Measurements from ENCODE around the gene BRF1.
"Not testable (repeated sequence)": the region's sequence is repeated elsewhere in the genome, so short reads cannot be mapped to it uniquely, and the experiment has no call there.

The BRF1 gene, protein sequence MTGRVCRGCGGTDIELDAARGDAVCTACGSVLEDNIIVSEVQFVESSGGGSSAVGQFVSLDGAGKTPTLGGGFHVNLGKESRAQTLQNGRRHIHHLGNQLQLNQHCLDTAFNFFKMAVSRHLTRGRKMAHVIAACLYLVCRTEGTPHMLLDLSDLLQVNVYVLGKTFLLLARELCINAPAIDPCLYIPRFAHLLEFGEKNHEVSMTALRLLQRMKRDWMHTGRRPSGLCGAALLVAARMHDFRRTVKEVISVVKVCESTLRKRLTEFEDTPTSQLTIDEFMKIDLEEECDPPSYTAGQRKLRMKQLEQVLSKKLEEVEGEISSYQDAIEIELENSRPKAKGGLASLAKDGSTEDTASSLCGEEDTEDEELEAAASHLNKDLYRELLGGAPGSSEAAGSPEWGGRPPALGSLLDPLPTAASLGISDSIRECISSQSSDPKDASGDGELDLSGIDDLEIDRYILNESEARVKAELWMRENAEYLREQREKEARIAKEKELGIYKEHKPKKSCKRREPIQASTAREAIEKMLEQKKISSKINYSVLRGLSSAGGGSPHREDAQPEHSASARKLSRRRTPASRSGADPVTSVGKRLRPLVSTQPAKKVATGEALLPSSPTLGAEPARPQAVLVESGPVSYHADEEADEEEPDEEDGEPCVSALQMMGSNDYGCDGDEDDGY

DNA sequence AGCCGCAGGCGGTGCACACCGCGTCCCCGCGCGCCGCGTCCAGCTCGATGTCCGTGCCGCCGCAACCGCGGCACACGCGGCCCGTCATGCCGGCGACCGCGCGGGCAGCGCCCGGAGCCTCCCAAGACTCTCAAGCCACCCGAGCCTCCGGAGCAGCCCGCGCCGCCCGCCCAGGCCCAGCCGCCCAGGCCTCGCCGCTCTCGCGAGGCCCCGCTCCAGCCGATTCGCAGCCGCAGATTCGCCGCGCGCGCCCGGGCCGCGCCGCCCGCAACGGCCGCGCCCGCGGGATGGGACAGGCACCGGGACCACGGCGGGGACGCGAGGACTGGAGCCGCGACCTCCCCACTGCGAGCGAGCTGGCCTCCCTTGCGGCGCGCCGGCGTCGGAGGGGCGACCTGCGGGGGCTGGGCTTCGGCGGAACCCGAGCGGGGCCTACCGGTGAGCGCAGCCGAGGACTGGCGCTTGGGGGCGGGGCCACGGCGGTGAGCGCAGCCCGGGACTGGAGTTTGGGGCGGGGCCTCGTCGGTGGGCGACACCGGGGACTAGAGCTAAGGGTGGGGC lies at the start of gene BRF1:
Gene BRF1 (minus strand): TSS at position 460 of the 561 bp plus-strand sequence. CDS start 372 bp downstream, at position 88.
- peak; percentile 93 for DNase-seq (ENCODE audit: low spot score)

DNA sequence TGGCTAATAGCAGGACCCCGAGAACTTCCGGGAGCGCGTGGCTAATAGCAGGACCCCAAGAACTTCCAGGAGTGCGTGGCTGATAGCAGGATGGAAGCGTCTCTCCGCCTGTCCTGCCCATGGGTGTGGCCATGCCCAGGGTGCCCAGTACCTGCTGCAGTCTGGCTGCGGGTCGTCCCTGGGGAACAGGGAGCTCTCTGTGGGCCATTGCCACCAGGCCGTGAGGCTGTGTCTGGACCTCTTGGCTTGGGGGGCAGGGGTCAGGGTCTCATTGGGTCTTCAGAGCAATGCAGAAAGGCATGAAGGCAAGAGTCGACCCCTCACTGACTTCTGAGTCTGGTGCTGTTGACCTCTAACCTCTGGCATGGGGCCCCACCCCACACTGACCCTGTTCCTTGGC lies 49.2 kb upstream of the BRF1 start:
- DNase-seq (ENCODE audit: low spot score), result no peak

DNA sequence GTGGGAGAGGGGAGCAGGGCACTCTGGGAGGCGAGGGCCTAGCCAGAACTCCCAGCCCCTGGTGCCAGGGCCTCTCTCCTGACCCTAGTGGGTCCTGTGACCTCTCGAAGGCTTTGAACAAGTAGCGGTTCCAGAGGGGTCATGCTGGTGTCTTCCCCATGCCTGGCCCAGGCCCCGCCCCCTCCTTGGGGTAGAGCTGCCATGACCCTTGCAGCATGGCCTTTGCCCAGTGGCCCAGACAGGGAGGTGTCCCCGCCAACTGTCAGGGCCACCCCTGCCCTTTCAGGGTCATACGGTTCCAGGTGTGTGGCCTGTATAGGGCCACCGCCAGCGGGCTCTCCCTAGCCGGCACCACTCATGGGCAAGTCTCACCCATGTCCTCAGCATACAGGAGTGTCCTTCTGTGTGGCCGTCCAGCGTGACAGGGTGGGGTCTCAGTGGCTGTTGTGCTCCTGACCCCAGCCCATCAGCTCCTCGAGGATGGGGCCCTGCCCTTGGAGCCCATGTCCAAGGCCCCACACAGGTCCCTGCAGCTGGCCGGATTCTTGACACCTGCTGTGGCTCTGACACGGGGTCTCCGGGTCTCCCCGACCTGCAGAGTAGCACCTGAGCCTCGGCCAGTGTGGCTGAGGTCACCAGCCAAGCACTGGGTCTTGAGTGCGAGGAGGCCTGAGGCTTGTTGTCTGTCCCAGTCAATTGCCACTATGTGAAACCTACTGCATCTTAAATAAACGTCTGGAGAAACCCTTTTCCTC lies 48.3 kb upstream of the BRF1 start:
- DNase-seq (ENCODE audit: low spot score), result no peak

- DNase-seq (ENCODE audit: low spot score), result no peak
These were observed 47.6 kb upstream of the BRF1 start for GRCh38 chr14:105348169-105348944.

DNA sequence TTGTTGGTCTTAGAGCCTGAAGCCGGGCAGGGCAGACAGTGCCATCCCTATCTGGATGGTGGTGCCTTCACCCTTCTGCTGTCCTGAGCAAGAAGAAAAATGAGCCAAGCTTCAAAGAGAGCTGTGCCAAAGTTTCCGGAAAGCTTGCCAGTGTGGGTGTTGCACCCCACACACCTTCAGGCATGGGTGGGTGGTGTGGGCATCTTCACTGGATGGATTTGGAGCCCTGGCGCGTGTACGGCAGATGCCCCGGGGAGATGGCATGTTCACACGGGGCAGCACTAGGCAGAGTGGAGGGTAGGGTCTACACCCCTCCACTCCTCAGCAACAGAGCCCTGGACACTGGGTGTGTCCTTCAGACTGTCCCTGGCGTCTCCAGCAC lies 46.8 kb upstream of the BRF1 start:
- DNase-seq (ENCODE audit: low spot score), result no peak

- DNase-seq (ENCODE audit: low spot score), result no peak
These were observed 46.2 kb upstream of the BRF1 start for GRCh38 chr14:105346876-105347586.

DNA sequence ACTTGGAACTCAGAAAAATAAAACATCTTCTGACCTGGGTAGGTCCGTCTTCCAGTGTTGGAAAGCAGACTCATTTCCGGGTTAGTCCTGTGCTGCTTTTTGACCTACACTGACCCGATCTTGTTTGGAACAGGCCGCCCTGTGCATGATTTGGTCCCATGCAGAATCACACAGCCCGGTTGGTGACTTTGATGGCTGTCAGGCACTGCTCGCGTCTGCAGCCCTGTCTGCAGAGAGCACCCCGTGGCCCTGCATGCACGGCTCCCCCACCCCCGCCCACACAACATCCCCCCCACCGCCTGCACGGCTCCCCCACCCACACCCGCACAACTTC lies 45.4 kb upstream of the BRF1 start:
- no peak for DNase-seq (ENCODE audit: low spot score)

DNA sequence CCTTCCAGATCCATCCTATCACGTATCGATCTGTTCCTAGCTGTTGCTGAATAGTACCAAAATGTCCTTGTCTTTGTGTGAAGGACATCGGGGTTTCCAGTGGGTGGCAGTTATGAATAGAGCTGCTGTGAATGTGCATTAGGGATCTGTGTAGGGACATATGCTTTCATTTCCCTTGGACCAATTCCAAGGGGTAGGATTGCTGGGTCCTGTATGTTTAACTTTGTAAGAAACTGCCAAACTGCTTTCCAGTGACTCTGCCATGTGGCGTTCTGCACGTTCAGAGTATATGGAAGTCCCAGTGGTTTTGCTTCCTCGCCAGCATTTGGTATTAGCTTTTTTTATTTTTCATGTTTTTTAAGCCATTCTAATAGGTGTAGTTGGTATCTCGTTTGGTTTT lies 42.4 kb upstream of the BRF1 start:
- DNase-seq (ENCODE audit: low spot score), result no peak

- DNase-seq (ENCODE audit: low spot score), result no peak
These were observed 40.3 kb upstream of the BRF1 start for GRCh38 chr14:105340821-105341733.

- DNase-seq (ENCODE audit: low spot score), result no peak
These were observed 37.4 kb upstream of the BRF1 start for GRCh38 chr14:105337966-105338741.

DNA sequence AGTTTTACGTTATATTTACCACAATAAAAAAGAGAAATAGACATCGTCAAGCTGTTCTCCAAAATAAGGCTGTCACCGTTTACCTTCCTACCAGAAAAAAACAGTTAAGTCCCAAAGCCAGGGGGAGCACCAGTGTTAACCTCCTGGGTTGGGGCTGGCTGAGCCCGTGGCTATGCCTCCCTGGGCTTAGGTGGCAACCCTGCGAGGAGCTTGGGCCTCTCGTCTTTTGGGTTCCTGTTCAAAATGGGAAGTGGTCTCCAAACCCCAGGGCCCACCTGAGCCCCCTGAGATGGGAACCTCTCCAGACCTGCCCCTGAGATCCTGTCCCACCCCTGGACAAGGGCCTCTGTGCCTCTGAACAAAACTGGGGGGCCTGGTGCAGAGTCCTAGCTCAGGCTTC lies 36.6 kb upstream of the BRF1 start:
- no peak for DNase-seq (ENCODE audit: low spot score)

- no peak for DNase-seq (ENCODE audit: low spot score)
These were observed 35.9 kb upstream of the BRF1 start for GRCh38 chr14:105336477-105337287.

- DNase-seq (ENCODE audit: low spot score), result no peak
These were observed 35.1 kb upstream of the BRF1 start for GRCh38 chr14:105335735-105336476.

- not testable (repeated sequence) for DNase-seq (ENCODE audit: low spot score)
These were observed 34.4 kb upstream of the BRF1 start for GRCh38 chr14:105335231-105335542.

- no peak for DNase-seq (ENCODE audit: low spot score)
These were observed 33.8 kb upstream of the BRF1 start for GRCh38 chr14:105334383-105335230.

DNA sequence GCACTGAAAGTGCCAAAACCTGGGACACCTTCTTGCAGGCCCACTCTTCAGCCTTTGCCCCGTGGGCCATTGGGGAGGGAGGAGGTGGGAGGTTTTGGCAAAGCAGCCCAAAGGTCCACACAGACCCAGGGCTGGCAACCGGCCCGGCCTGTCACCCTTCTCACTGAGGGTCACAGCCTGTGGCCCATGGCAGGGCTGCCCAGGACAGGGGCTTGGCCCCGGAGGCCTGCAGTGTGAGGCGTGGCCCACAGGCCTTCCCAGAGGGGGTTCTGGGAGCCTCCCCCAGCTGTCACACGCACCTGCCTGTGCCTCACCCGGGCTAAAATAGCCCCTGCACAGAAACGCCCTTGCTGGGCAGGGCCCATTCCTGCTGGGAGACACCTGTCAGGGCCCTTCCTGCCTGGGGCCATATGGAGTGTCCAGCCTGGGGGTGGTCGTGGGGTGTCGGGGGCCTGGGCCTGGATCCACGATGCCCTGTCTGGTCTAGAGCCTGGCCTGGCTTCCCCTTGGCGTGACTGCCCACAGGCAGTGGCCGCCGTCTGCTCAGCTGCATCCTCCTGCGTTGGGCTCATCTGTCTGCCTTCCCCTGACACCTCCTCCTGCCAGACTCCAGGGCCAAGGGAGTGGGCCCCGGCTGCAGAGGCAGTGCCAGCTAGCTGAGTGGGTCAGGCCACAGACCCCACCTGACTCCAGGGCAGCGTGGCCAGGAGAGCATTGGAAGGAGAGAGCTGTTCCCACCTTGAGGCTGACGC lies 33.0 kb upstream of the BRF1 start:
- DNase-seq (ENCODE audit: low spot score), result no peak
